Mesodermal cell (in vitro differentiated cells): ENCODE measurements around the gene HSH2D.
"Not testable (repeated sequence)": the region's sequence is repeated elsewhere in the genome, so short reads cannot be mapped to it uniquely, and the experiment has no call there.

Source experiments
- H3K27ac ChIP-seq: 2 replicates; pipeline ENCODE4 v1.7.0; 2013; ENCODE audit warnings: mild to moderate bottlenecking, low read depth, low read length, moderate library complexity; ENCODE audit not compliant: severe bottlenecking
- H3K36me3 ChIP-seq: 2 replicates; pipeline ENCODE4 v1.7.1; 2013; ENCODE audit warnings: mild to moderate bottlenecking, low read length, moderate library complexity; ENCODE audit not compliant: control insufficient read depth, insufficient read depth
- H3K4me1 ChIP-seq: one replicate; pipeline ENCODE4 v1.7.1; 2013; ENCODE audit warnings: mild to moderate bottlenecking, low read length; ENCODE audit not compliant: insufficient read depth, control insufficient read depth, poor library complexity, severe bottlenecking
- H3K4me3 ChIP-seq: 2 replicates; pipeline ENCODE4 v1.7.0; 2013; ENCODE audit warnings: low read length, control low read depth, mild to moderate bottlenecking; ENCODE audit not compliant: insufficient read depth, poor library complexity, severe bottlenecking; ENCODE audit errors: extremely low read depth
- H3K9me3 ChIP-seq: 2 replicates; pipeline ENCODE4 v1.7.1; 2013; ENCODE audit warnings: mild to moderate bottlenecking, low read length, moderate library complexity; ENCODE audit not compliant: control insufficient read depth
- WGBS, 2 experiments: methylation state at CpG; one replicate each; pipeline ENCODE4 v1.1.5; 2013; ENCODE audit warnings: missing lambda C conversion rate in 2 of 2; ENCODE audit not compliant: insufficient coverage in 2 of 2; 5-methylcytosine and 5-hydroxymethylcytosine counted together

The HSH2D gene

GRCh38 chr19:16175954-16176353, 32.5 kb downstream of the HSH2D start:
- no peaks in the 10 kb centered on the region for H3K9me3 ChIP-seq
- WGBS, 2 experiments: no CpG with 5 or more reads among the region's 2 CpGs

GRCh38 chr19:16178866-16179265, 35.4 kb downstream of the HSH2D start:
- H3K4me1 ChIP-seq, H3K9me3 ChIP-seq, H3K36me3 ChIP-seq, H3K4me3 ChIP-seq, H3K27ac ChIP-seq: not testable (repeated sequence)
- WGBS, 2 experiments: 88 to 89% methylated on average over 3 to 5 of the region's 5 CpGs

More at GRCh38 chr19:16175954-16176353, 32.5 kb downstream of the HSH2D start:
- Histone ChIP-seq H3K4me3 (no peak overlapping the region), H3K4me1 (peaks cover 5% of the 10 kb centered on the region), H3K27ac (no peak overlapping the region), H3K36me3 (no peaks in the 10 kb centered on the region)

GRCh38 chr19:16180611-16181010, 37.1 kb downstream of the HSH2D start:
- peaks cover 5% of the 10 kb centered on the region for H3K4me1 ChIP-seq
- H3K4me3 ChIP-seq: no peak overlapping the region
- no peak overlapping the region for H3K27ac ChIP-seq
- WGBS, 2 experiments: 70 to 82% methylated on average over 1 to 3 of the region's 4 CpGs
- H3K9me3 ChIP-seq: no peaks in the 10 kb centered on the region
- H3K36me3 ChIP-seq: no peaks in the 10 kb centered on the region

GRCh38 chr19:16184665-16185122, 41.2 kb downstream of the HSH2D start:
- H3K36me3 ChIP-seq: peaks cover 28% of the 10 kb centered on the region
- peaks cover 5% of the 10 kb centered on the region for H3K4me1 ChIP-seq
- WGBS, 2 experiments: 78 to 81% methylated on average over 15 to 18 of the region's 18 CpGs
- H3K9me3 ChIP-seq: no peaks in the 10 kb centered on the region
- peak overlapping the region; percentile 16 for H3K27ac ChIP-seq
- H3K4me3 ChIP-seq: peak overlapping the region; percentile 93

- Histone ChIP-seq H3K9me3 (no peaks in the 10 kb centered on the region), H3K4me3 (peak within 1 kb of the TSS; percentile 93), H3K27ac (peak within 1 kb of the TSS; percentile 91), H3K36me3 (peaks cover 34% of the 10 kb centered on the region), H3K4me1 (peaks cover 4% of the 10 kb centered on the region)
- 0 to 1% methylated on average over 33 to 37 of the region's 39 CpGs for WGBS, 2 experiments
Measured at GRCh38 chr19:16185123-16185767, 41.8 kb downstream of the HSH2D start, which contains the start of gene FAM32A. Gene FAM32A (plus strand): TSS chr19:16185410. CDS start chr19:16185443, 33 bp downstream.

- Histone ChIP-seq H3K9me3 (no peaks in the 10 kb centered on the region), H3K4me1 (no peaks in the 10 kb centered on the region), H3K27ac (peak overlapping the region; percentile 91), H3K36me3 (peaks cover 39% of the 10 kb centered on the region), H3K4me3 (peak overlapping the region; percentile 93)
- WGBS, 2 experiments: 1 to 2% methylated on average over 20 of the region's 20 CpGs
Measured at GRCh38 chr19:16185768-16186123, 42.3 kb downstream of the HSH2D start.

GRCh38 chr19:16188521-16188920, 45.0 kb downstream of the HSH2D start:
- Histone ChIP-seq H3K4me1 (no peaks in the 10 kb centered on the region), H3K4me3 (no peak overlapping the region), H3K9me3 (no peaks in the 10 kb centered on the region), H3K27ac (no peak overlapping the region), H3K36me3 (peaks cover 58% of the 10 kb centered on the region)
- 89 to 98% methylated on average over 2 to 3 of the region's 3 CpGs for WGBS, 2 experiments

GRCh38 chr19:16190198-16190597, 46.7 kb downstream of the HSH2D start:
- H3K4me1 ChIP-seq: no peaks in the 10 kb centered on the region
- 97 to 98% methylated on average over 6 of the region's 6 CpGs for WGBS, 2 experiments
- no peaks in the 10 kb centered on the region for H3K9me3 ChIP-seq
- H3K27ac ChIP-seq: no peak overlapping the region
- H3K4me3 ChIP-seq: no peak overlapping the region
- peaks cover 62% of the 10 kb centered on the region for H3K36me3 ChIP-seq

- Histone ChIP-seq H3K9me3 (no peaks in the 10 kb centered on the region), H3K27ac (no peak overlapping the region), H3K4me3 (no peak overlapping the region), H3K36me3 (peaks cover 62% of the 10 kb centered on the region), H3K4me1 (no peaks in the 10 kb centered on the region)
- 91 to 97% methylated on average over 6 to 7 of the region's 10 CpGs for WGBS, 2 experiments
Measured at GRCh38 chr19:16190736-16191135, 47.3 kb downstream of the HSH2D start.

- H3K4me3 ChIP-seq: no peak overlapping the region
- peaks cover 61% of the 10 kb centered on the region for H3K36me3 ChIP-seq
- WGBS, 2 experiments: 93 to 94% methylated on average over 11 to 16 of the region's 16 CpGs
- H3K4me1 ChIP-seq: no peaks in the 10 kb centered on the region
- no peak overlapping the region for H3K27ac ChIP-seq
- no peaks in the 10 kb centered on the region for H3K9me3 ChIP-seq
Measured at GRCh38 chr19:16191216-16191908, 47.9 kb downstream of the HSH2D start.

- Histone ChIP-seq H3K9me3 (no peaks in the 10 kb centered on the region), H3K4me1 (peaks cover 5% of the 10 kb centered on the region), H3K36me3 (peaks cover 45% of the 10 kb centered on the region), H3K27ac (no peak overlapping the region), H3K4me3 (no peak overlapping the region)
- WGBS, 2 experiments: 75 to 76% methylated on average over 5 to 9 of the region's 10 CpGs
Measured at GRCh38 chr19:16193466-16193865, 50.0 kb downstream of the HSH2D start.
